OCI-LY7 (cell line): ENCODE measurements around the gene HCAR2.

Source experiments
- CTCF ChIP-seq: fragments of 200-600 bp; sonication (generic); conservative IDR thresholded peaks from 2 replicates; pipeline ENCODE4 v1.5.1; 2014; ENCODE audit warnings: mild to moderate bottlenecking, antibody characterized with exemption, low read length, moderate library complexity, mixed read lengths
- EZH2phosphoT487 ChIP-seq: fragments of 200-600 bp; sonication (generic); IDR thresholded peaks from 2 replicates; pipeline ENCODE4 v1.6.1; 2018; ENCODE audit warnings: low read depth, borderline replicate concordance, mild to moderate bottlenecking, mixed run types, antibody characterized with exemption, low read length, moderate library complexity, mixed read lengths

GRCh38 chr12:122732170-122732569 lies 29.0 kb upstream of the HCAR2 start:
- no peak for TF ChIP-seq CTCF
- TF ChIP-seq EZH2phosphoT487: no peak
